Esophagus squamous epithelium (tissue), 4 donors: Measurements from ENCODE around the gene ASTN2.

ENCODE experiments used
- CTCF ChIP-seq, 6 experiments: fragments of 450-650 bp in 4 of 6; fragments of 200-600 bp in 2 of 6; sonication (generic) in 2 of 6; IDR thresholded peaks; one replicate each; pipeline ENCODE4 v1.5.1; 2016 to 2019; ENCODE audit warnings: antibody characterized with exemption in 6 of 6, mild to moderate bottlenecking in 4 of 6, moderate library complexity in 4 of 6
- POLR2A ChIP-seq, 4 donors: fragments of 450-650 bp; IDR thresholded peaks; one replicate each; pipeline ENCODE4 v1.6.1; 2017; ENCODE audit warnings: antibody characterized with exemption in 4 of 4, mild to moderate bottlenecking in 4 of 4, moderate library complexity in 3 of 4

- no peak for TF ChIP-seq CTCF (IDR thresholded peaks at IDR 0.05)
- TF ChIP-seq POLR2A (IDR thresholded peaks at IDR 0.05): no peak
Observed at GRCh38 chr9:117014061-117014460, 400.8 kb downstream of the ASTN2 start.
